ENCODE data around the gene GPRASP3. TPM values are rescaled to one million over a fixed set of nuclear protein-coding genes. Genes with fewer than 3 reads are reported as not detected.
"Not testable (repeated sequence)": the region's sequence is repeated elsewhere in the genome, so short reads cannot be mapped to it uniquely, and the experiment has no call there.

GPRASP3 gene
- total and polyA plus RNA-seq, 4 donors = 0.47 to 3.5 (median 1.9) TPM

- WGBS = 95% methylated on average over 6 of the region's 6 CpGs
- Histone ChIP-seq H3K36me3 (ENCODE audit: control insufficient read depth in 4 of 4, insufficient read depth in 3 of 4, low read depth in 1 of 4, low read length in 3 of 4) (no peaks in the 10 kb centered on the region), H3K27me3 (ENCODE audit: control insufficient read depth in 4 of 4, insufficient read depth in 4 of 4, low read length in 3 of 4) (no peaks in the 10 kb centered on the region), H3K9me3 (ENCODE audit: control insufficient read depth in 4 of 4, low read length in 3 of 4) (no peaks in the 10 kb centered on the region), H3K4me1 (ENCODE audit: control insufficient read depth in 4 of 4, insufficient read depth in 4 of 4, low read length in 3 of 4) (peaks cover 0 to 4% (median under 1%) of the 10 kb centered on the region in 4 donors), H3K9ac (ENCODE audit: low read depth in 1 of 2, low read length in 2 of 2) (no peak overlapping the region), H3K27ac (ENCODE audit: low read depth in 1 of 2, low read length in 2 of 2) (no peak overlapping the region), H3K4me3 (ENCODE audit: low read depth in 1 of 3, low read length in 3 of 3) (no peak overlapping the region)
- no peak for DNase-seq (ENCODE audit: low spot score)
- TF ChIP-seq REST (IDR thresholded peaks at IDR 0.05) = no peak
- TF ChIP-seq TAF1 (conservative IDR thresholded peaks at IDR 0.05) = no peak
- no peak for TF ChIP-seq YY1 (IDR thresholded peaks at IDR 0.05)
- no peak for TF ChIP-seq GABPA (IDR thresholded peaks at IDR 0.05 in 1 of 2, conservative IDR thresholded peaks at IDR 0.05 in 1 of 2)
- TF ChIP-seq CTCF (IDR thresholded peaks at IDR 0.05; ENCODE audit: low read depth, low read length, missing input control) = no peak
- TF ChIP-seq, protein P1, sequence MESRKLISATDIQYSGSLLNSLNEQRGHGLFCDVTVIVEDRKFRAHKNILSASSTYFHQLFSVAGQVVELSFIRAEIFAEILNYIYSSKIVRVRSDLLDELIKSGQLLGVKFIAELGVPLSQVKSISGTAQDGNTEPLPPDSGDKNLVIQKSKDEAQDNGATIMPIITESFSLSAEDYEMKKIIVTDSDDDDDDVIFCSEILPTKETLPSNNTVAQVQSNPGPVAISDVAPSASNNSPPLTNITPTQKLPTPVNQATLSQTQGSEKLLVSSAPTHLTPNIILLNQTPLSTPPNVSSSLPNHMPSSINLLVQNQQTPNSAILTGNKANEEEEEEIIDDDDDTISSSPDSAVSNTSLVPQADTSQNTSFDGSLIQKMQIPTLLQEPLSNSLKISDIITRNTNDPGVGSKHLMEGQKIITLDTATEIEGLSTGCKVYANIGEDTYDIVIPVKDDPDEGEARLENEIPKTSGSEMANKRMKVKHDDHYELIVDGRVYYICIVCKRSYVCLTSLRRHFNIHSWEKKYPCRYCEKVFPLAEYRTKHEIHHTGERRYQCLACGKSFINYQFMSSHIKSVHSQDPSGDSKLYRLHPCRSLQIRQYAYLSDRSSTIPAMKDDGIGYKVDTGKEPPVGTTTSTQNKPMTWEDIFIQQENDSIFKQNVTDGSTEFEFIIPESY (IDR thresholded peaks at IDR 0.05) = no peak
- no peak for TF ChIP-seq SP1 (IDR thresholded peaks at IDR 0.05)
- TF ChIP-seq HNF4A (conservative IDR thresholded peaks at IDR 0.05) = no peak
- TF ChIP-seq JUND (IDR thresholded peaks at IDR 0.05) = no peak
- no peak for TF ChIP-seq NR2F2 (IDR thresholded peaks at IDR 0.05)
- TF ChIP-seq, protein P2, sequence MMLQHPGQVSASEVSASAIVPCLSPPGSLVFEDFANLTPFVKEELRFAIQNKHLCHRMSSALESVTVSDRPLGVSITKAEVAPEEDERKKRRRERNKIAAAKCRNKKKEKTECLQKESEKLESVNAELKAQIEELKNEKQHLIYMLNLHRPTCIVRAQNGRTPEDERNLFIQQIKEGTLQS (IDR thresholded peaks at IDR 0.05) = no peak
- no peak for TF ChIP-seq EGR1 (IDR thresholded peaks at IDR 0.05; ENCODE audit: low read depth in 2 of 2)
Observed at GRCh38 chrX:102714994-102715393, 5.5 kb upstream of the GPRASP3 start.

DNA sequence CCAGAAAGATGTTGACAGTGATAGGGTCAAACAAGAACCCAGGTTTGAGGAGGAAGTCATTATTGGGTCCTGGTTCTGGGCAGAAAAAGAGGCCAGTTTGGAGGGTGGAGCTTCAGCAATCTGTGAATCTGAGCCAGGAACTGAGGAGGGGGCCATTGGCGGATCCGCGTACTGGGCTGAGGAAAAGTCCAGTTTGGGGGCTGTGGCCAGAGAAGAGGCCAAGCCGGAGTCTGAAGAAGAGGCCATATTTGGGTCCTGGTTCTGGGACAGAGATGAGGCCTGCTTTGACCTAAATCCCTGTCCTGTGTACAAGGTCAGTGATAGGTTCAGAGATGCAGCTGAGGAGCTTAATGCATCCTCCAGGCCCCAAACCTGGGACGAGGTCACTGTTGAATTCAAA, 4.6 kb upstream of the GPRASP3 start:
- Histone ChIP-seq H3K36me3 (ENCODE audit: control insufficient read depth in 4 of 4, insufficient read depth in 3 of 4, low read depth in 1 of 4, low read length in 3 of 4) (no peaks in the 10 kb centered on the region), H3K4me1 (ENCODE audit: control insufficient read depth in 4 of 4, insufficient read depth in 4 of 4, low read length in 3 of 4) (peaks cover 0 to 10% (median 3%) of the 10 kb centered on the region in 4 donors), H3K4me3 (ENCODE audit: low read depth in 1 of 3, low read length in 3 of 3) (no peak overlapping the region), H3K27ac (ENCODE audit: low read depth in 1 of 2, low read length in 2 of 2) (no peak overlapping the region), H3K9me3 (ENCODE audit: control insufficient read depth in 4 of 4, low read length in 3 of 4) (no peaks in the 10 kb centered on the region), H3K9ac (ENCODE audit: low read depth in 1 of 2, low read length in 2 of 2) (no peak overlapping the region), H3K27me3 (ENCODE audit: control insufficient read depth in 4 of 4, insufficient read depth in 4 of 4, low read length in 3 of 4) (no peaks in the 10 kb centered on the region)
- TF ChIP-seq HNF4A (conservative IDR thresholded peaks at IDR 0.05) (no peak), YY1 (IDR thresholded peaks at IDR 0.05) (no peak)
- TF ChIP-seq, protein P1 (IDR thresholded peaks at IDR 0.05) = no peak
- WGBS = 95% methylated on average over 5 of the region's 5 CpGs
- no peak for DNase-seq (ENCODE audit: low spot score)

- peaks cover 0 to 10% (median 3%) of the 10 kb centered on the region in 4 donors for H3K4me1 ChIP-seq (ENCODE audit: control insufficient read depth in 4 of 4, insufficient read depth in 4 of 4, low read length in 3 of 4)
- H3K27me3 ChIP-seq (ENCODE audit: control insufficient read depth in 4 of 4, insufficient read depth in 4 of 4, low read length in 3 of 4); DNase-seq (ENCODE audit: low spot score); H3K36me3 ChIP-seq (ENCODE audit: control insufficient read depth in 4 of 4, insufficient read depth in 3 of 4, low read depth in 1 of 4, low read length in 3 of 4); H3K27ac ChIP-seq (ENCODE audit: low read depth in 1 of 2, low read length in 2 of 2); H3K9ac ChIP-seq (ENCODE audit: low read depth in 1 of 2, low read length in 2 of 2); H3K9me3 ChIP-seq (ENCODE audit: control insufficient read depth in 4 of 4, low read length in 3 of 4): not testable (repeated sequence)
- peak overlapping the region in 2 of 3 donors; percentile 47 to 78 for H3K4me3 ChIP-seq (ENCODE audit: low read depth in 1 of 3, low read length in 3 of 3)
- WGBS = 51% methylated on average over 7 of the region's 7 CpGs
Observed at GRCh38 chrX:102721169-102721506, 595 bp downstream of the GPRASP3 start.

All from liver (tissue), 9 donors.